Ovary (tissue), 3 donors: Measurements from ENCODE around the gene SMIM13.

Experiments
- POLR2A ChIP-seq: fragments of 450-650 bp; IDR thresholded peaks from one replicate; pipeline ENCODE4 v1.6.1; 2017; ENCODE audit warnings: antibody characterized with exemption, mild to moderate bottlenecking, moderate library complexity
- TF ChIP-seq, protein P1 (sequence below), 3 donors: fragments of 450-650 bp in 2 of 3; fragments of 200-600 bp in 1 of 3; IDR thresholded peaks; one replicate each; pipeline versions ENCODE4 v1.5.1 to v1.8.0; 2016 to 2022; ENCODE audit warnings: antibody characterized with exemption in 3 of 3, mild to moderate bottlenecking in 1 of 3
- donor health status: DM: no; HTN: no; CAD: no.

DNA sequence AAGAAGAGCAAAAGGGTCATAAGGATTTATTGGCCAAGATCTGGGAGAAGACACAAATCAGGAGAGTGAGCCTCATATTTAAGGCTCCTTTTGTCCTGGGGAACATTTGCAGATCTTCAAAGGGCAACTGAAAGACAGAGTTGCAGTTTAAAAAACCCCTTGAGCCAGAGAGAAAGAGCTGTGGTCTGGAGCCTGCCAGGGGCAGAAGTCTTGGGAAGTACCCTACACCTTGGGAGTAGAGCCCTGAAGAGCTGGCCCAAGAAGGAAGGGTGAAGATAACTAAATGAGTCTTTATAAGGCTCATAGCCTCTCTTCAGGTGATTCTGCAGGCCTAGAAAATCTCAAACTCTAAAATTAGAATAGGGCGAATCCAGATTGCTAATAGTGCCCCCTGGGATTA is 57.9 kb downstream of the SMIM13 start:
- no peak for TF ChIP-seq POLR2A
- TF ChIP-seq, protein P1, sequence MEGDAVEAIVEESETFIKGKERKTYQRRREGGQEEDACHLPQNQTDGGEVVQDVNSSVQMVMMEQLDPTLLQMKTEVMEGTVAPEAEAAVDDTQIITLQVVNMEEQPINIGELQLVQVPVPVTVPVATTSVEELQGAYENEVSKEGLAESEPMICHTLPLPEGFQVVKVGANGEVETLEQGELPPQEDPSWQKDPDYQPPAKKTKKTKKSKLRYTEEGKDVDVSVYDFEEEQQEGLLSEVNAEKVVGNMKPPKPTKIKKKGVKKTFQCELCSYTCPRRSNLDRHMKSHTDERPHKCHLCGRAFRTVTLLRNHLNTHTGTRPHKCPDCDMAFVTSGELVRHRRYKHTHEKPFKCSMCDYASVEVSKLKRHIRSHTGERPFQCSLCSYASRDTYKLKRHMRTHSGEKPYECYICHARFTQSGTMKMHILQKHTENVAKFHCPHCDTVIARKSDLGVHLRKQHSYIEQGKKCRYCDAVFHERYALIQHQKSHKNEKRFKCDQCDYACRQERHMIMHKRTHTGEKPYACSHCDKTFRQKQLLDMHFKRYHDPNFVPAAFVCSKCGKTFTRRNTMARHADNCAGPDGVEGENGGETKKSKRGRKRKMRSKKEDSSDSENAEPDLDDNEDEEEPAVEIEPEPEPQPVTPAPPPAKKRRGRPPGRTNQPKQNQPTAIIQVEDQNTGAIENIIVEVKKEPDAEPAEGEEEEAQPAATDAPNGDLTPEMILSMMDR (IDR thresholded peaks at IDR 0.05): no peak
